MM.1S (cell line): ENCODE data around the gene NCAN.

ENCODE experiments used
- DNase-seq: peaks from one replicate; pipeline ENCODE4 v3.0.0-alpha.2; 2015
- H2AFZ ChIP-seq: fragments of 300-600 bp; sonication (generic); 2 replicates; pipeline ENCODE4 v1.6.0; 2016; ENCODE audit warnings: antibody characterized with exemption, low read length
- H3F3A ChIP-seq: fragments of 300-600 bp; sonication (generic); 2 replicates; pipeline ENCODE4 v1.6.1; 2016; ENCODE audit warnings: mild to moderate bottlenecking, antibody characterized with exemption, low read length, moderate library complexity, mixed read lengths; ENCODE audit not compliant: insufficient read depth
- H3K27ac ChIP-seq: fragments of 300-600 bp; sonication (generic); 2 replicates; pipeline ENCODE4 v1.5.1; 2016; ENCODE audit warnings: mild to moderate bottlenecking, low read length
- H3K27me3 ChIP-seq: fragments of 300-600 bp; sonication (generic); replicated peaks from 2 replicates; pipeline ENCODE4 v1.6.0; 2016; ENCODE audit warnings: low read length; ENCODE audit not compliant: insufficient read depth
- H3K36me3 ChIP-seq: fragments of 300-600 bp; sonication (generic); replicated peaks from 2 replicates; pipeline ENCODE4 v1.6.1; 2016; ENCODE audit warnings: mild to moderate bottlenecking, low read length, mixed read lengths; ENCODE audit not compliant: insufficient read depth
- H3K4me1 ChIP-seq: fragments of 300-600 bp; sonication (generic); 2 replicates; pipeline ENCODE4 v1.6.1; 2016; ENCODE audit warnings: low read length, mixed read lengths
- H3K4me2 ChIP-seq: fragments of 300-600 bp; sonication (generic); 2 replicates; pipeline ENCODE4 v1.6.0; 2016; ENCODE audit warnings: low read depth, low read length
- H3K4me3 ChIP-seq: fragments of 300-600 bp; sonication (generic); 2 replicates; pipeline ENCODE4 v1.5.1; 2016; ENCODE audit warnings: low read length, mixed read lengths
- H3K79me2 ChIP-seq: fragments of 300-600 bp; sonication (generic); 2 replicates; pipeline ENCODE4 v1.6.1; 2016; ENCODE audit warnings: mixed run types, low read length, mixed read lengths
- H3K9ac ChIP-seq: fragments of 300-600 bp; sonication (generic); 2 replicates; pipeline ENCODE4 v1.6.1; 2016; ENCODE audit warnings: low read length, mixed read lengths
- H3K9me2 ChIP-seq: fragments of 300-600 bp; sonication (generic); replicated peaks from 2 replicates; pipeline ENCODE4 v1.6.1; 2016; ENCODE audit warnings: mild to moderate bottlenecking, low read length, mixed read lengths; ENCODE audit not compliant: insufficient read depth
- H3K9me3 ChIP-seq: fragments of 300-600 bp; sonication (generic); replicated peaks from 2 replicates; pipeline ENCODE4 v1.6.1; 2016; ENCODE audit warnings: mild to moderate bottlenecking, low read length, mixed read lengths; ENCODE audit not compliant: insufficient read depth
- H4K20me1 ChIP-seq: fragments of 300-600 bp; sonication (generic); 2 replicates; pipeline ENCODE4 v1.6.1; 2016; ENCODE audit warnings: mild to moderate bottlenecking, low read length, moderate library complexity, mixed read lengths; ENCODE audit not compliant: insufficient read depth
- CTCF ChIP-seq: fragments of 300-600 bp; sonication (generic); IDR thresholded peaks from 2 replicates; pipeline ENCODE4 v1.5.1; 2016; ENCODE audit warnings: antibody characterized with exemption, low read length, mixed read lengths
- EZH2 ChIP-seq: fragments of 300-600 bp; sonication (generic); optimal IDR thresholded peaks from 2 replicates; pipeline ENCODE3; 2017; ENCODE audit warnings: low read depth, mild to moderate bottlenecking, antibody characterized with exemption, low read length, mixed read lengths
- EZH2phosphoT487 ChIP-seq: fragments of 300-600 bp; sonication (generic); IDR thresholded peaks from 2 replicates; pipeline ENCODE4 v1.6.1; 2018; ENCODE audit warnings: antibody characterized with exemption, low read length

The NCAN gene

GRCh38 chr19:19257137-19257536 is 45.4 kb downstream of the NCAN start:
- Histone ChIP-seq H3K9me2 (no peaks in the 10 kb centered on the region), H3K27ac (no peak overlapping the region), H3K9me3 (no peaks in the 10 kb centered on the region), H3K27me3 (peaks cover 46% of the 10 kb centered on the region), H3F3A (no peaks in the 10 kb centered on the region), H3K4me1 (no peaks in the 10 kb centered on the region), H3K4me2 (no peak overlapping the region), H4K20me1 (no peaks in the 10 kb centered on the region), H2AFZ (no peak overlapping the region), H3K36me3 (no peaks in the 10 kb centered on the region), H3K79me2 (no peaks in the 10 kb centered on the region), H3K4me3 (no peak overlapping the region), H3K9ac (no peak overlapping the region)
- no peak for TF ChIP-seq CTCF
- no peak for TF ChIP-seq EZH2phosphoT487
- no peak for TF ChIP-seq EZH2
- no peak for DNase-seq

- Histone ChIP-seq H3K9me2 (no peaks in the 10 kb centered on the region), H3K9ac (no peak overlapping the region), H2AFZ (no peak overlapping the region), H3K9me3 (no peaks in the 10 kb centered on the region), H3K4me3 (no peak overlapping the region), H3K4me2 (no peak overlapping the region), H4K20me1 (no peaks in the 10 kb centered on the region), H3K4me1 (no peaks in the 10 kb centered on the region), H3F3A (no peaks in the 10 kb centered on the region), H3K36me3 (no peaks in the 10 kb centered on the region), H3K79me2 (no peaks in the 10 kb centered on the region), H3K27ac (no peak overlapping the region), H3K27me3 (peaks cover 50% of the 10 kb centered on the region)
- TF ChIP-seq EZH2phosphoT487 (no peak), EZH2 (no peak), CTCF (no peak)
- no peak for DNase-seq
Measured at GRCh38 chr19:19257836-19258588, 46.3 kb downstream of the NCAN start.

GRCh38 chr19:19258589-19259338 is 47.0 kb downstream of the NCAN start:
- no peak for DNase-seq
- no peak overlapping the region for H3K4me2 ChIP-seq
- H3K27me3 ChIP-seq = peaks cover 55% of the 10 kb centered on the region
- no peak overlapping the region for H3K27ac ChIP-seq
- no peaks in the 10 kb centered on the region for H3K36me3 ChIP-seq
- no peaks in the 10 kb centered on the region for H3K4me1 ChIP-seq
- H3K9ac ChIP-seq = no peak overlapping the region
- no peaks in the 10 kb centered on the region for H3K9me3 ChIP-seq
- H3K9me2 ChIP-seq = no peaks in the 10 kb centered on the region
- H3K4me3 ChIP-seq = no peak overlapping the region
- H3F3A ChIP-seq = no peaks in the 10 kb centered on the region
- H2AFZ ChIP-seq = no peak overlapping the region
- H4K20me1 ChIP-seq = no peaks in the 10 kb centered on the region
- no peak for TF ChIP-seq EZH2
- no peaks in the 10 kb centered on the region for H3K79me2 ChIP-seq
